RPMI8226 (cell line): ENCODE measurements around the gene LMO7.
"Not testable (repeated sequence)": the region's sequence is repeated elsewhere in the genome, so short reads cannot be mapped to it uniquely, and the experiment has no call there.

Experiments used
- DNase-seq: peaks from one replicate; pipeline ENCODE4 v3.0.0-alpha.2; 2015

The LMO7 gene

GRCh38 chr13:75700552-75700951 lies 64.4 kb downstream of the LMO7 start:
- no peak for DNase-seq

GRCh38 chr13:75702476-75702875 lies 66.3 kb downstream of the LMO7 start:
- no peak for DNase-seq

GRCh38 chr13:75703769-75704168 lies 67.6 kb downstream of the LMO7 start:
- no peak for DNase-seq

GRCh38 chr13:75704194-75704926 lies 68.2 kb downstream of the LMO7 start:
- no peak for DNase-seq

GRCh38 chr13:75704927-75705288 lies 68.8 kb downstream of the LMO7 start:
- no peak for DNase-seq

GRCh38 chr13:75705395-75705794 lies 69.3 kb downstream of the LMO7 start:
- DNase-seq = no peak

GRCh38 chr13:75705908-75706307 lies 69.8 kb downstream of the LMO7 start:
- no peak for DNase-seq

GRCh38 chr13:75713852-75714251 lies 77.7 kb downstream of the LMO7 start:
- no peak for DNase-seq

- DNase-seq = peak; percentile 23
These were observed 79.7 kb downstream of the LMO7 start for GRCh38 chr13:75715601-75716523.

- no peak for DNase-seq
These were observed 81.4 kb downstream of the LMO7 start for GRCh38 chr13:75717525-75717924.

GRCh38 chr13:75721307-75721706 lies 85.2 kb downstream of the LMO7 start:
- no peak for DNase-seq

- DNase-seq = no peak
These were observed 87.8 kb downstream of the LMO7 start for GRCh38 chr13:75723901-75724300.

GRCh38 chr13:75724752-75725517 lies 88.8 kb downstream of the LMO7 start:
- no peak for DNase-seq

GRCh38 chr13:75725736-75726135 lies 89.6 kb downstream of the LMO7 start:
- DNase-seq = no peak

- no peak for DNase-seq
These were observed 90.2 kb downstream of the LMO7 start for GRCh38 chr13:75726306-75726705.

GRCh38 chr13:75733113-75733512 lies 97.0 kb downstream of the LMO7 start:
- not testable (repeated sequence) for DNase-seq

- DNase-seq = no peak
These were observed 100.0 kb downstream of the LMO7 start for GRCh38 chr13:75736173-75736572.

GRCh38 chr13:75738841-75739240 lies 102.7 kb downstream of the LMO7 start:
- no peak for DNase-seq

GRCh38 chr13:75739244-75739868 lies 103.2 kb downstream of the LMO7 start:
- DNase-seq = no peak

- no peak for DNase-seq
These were observed 103.9 kb downstream of the LMO7 start for GRCh38 chr13:75740031-75740430.

GRCh38 chr13:75743072-75743471 lies 106.9 kb downstream of the LMO7 start:
- DNase-seq = not testable (repeated sequence)

GRCh38 chr13:75744127-75744526 lies 108.0 kb downstream of the LMO7 start:
- DNase-seq = no peak

- no peak for DNase-seq
These were observed 109.3 kb downstream of the LMO7 start for GRCh38 chr13:75745387-75745786.
